HG03097 (cell line): Measurements from ENCODE around the gene NCKAP5.

Experiments used
- ATAC-seq: cut with Tn5 transposase; IDR thresholded peaks from one replicate; pipeline ENCODE4 v1.9.1; 2021; ENCODE audit not compliant: unreplicated experiment, low FRiP score

The NCKAP5 gene

DNA sequence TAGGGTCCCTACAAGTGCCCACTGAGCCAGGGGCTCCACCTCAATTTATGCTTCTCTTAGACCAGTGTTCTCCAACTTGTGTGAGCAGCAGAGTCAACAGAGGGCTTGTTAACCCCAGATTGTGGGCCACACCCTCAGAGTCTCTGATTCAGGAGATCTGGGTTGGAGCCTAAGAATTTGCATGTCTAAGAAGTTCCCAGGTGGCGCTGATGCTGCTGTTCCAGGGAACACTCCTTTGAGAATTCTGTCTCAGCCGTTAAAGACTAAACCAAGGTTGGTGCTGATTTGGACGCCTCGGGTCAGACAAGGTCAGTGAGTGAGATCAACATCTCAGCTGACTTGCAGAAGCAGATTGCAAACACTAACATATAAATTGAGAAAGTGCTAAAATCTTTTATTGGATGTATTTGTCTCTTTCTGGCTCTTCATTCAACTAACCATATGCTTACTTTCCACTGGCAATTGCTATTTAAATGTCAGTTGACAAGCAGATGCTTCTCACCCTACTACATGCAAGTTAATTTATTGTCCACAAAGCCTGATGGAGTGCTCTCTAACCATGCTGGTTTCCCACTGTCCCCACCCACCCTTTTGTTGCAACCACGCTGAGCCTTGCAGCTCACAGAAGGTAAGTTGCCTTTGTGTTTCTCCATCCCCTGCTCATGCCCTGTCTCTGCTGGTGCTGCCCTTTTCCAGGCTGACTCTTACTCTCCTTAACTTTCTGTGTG is 929.8 kb downstream of the NCKAP5 start:
- ATAC-seq, result no peak

DNA sequence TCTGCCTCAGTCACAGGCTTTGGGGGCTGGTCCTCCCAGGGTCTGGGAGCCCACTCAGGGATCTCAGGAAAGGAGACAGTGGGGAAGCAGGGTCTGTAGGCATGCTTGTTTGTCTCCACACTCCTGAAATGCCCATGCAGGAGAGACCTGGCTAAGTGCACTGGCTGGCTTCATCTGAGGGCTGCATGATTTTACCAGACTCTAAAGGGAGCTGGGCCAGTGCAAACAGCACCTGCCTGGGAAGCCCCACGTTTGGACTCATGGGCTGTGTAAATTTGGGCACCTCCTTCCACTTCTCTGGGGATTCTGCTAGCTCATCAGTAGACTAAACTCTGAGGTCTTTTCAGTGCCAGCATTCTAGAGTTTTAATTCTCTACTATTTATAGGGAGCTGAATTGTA is 931.9 kb downstream of the NCKAP5 start:
- no peak for ATAC-seq

DNA sequence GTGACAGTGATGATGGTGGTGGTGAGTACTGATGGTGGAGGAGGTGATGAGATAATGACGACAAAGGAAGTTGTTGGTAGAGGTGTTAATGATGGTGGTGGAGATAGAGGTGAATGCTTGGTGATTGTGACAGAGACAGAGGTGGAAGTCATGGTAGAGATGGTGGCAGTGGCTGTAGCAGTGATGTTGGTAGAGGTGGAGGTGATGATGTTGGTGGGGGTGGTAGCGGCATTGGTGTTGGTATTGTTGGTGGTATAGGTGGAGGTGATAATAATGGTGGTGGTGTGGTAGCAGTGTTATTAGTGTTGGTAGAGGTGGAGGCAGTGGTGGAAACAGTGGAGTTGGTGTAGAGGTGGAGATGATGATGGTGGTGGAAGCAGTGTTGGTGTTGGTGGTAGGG is 934.6 kb downstream of the NCKAP5 start:
- ATAC-seq, result no peak

DNA sequence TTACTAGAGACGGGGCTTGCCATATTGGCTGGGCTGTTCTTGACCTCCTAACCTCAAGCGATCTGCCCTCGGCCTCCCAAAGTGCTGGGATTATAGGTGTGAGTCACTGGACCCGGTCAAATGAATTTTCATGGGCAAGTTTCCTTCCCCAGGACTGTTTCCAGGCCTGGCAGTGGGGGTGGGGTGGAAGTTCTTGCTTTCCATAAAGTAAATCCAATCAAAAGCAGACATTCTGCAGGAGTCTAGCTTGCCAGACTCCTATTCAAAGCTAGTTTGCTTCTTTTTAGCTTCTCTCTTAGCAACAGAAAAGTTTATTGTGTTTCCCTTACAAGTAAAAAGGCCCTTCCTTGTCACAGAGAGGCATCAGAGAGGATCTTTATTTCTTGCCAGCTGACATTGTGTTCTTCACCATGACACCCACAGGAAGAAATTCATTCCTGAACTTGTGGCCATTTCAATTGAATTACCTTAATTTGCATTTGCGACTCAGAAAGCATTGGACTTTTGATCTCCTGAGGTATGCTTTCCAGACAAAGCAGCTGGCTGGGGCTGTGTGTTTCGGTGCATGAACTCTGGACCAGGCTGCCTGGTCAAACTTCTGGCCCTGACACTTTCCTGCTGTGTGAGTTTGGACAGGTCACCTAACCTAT is 936.1 kb downstream of the NCKAP5 start:
- ATAC-seq, result no peak

DNA sequence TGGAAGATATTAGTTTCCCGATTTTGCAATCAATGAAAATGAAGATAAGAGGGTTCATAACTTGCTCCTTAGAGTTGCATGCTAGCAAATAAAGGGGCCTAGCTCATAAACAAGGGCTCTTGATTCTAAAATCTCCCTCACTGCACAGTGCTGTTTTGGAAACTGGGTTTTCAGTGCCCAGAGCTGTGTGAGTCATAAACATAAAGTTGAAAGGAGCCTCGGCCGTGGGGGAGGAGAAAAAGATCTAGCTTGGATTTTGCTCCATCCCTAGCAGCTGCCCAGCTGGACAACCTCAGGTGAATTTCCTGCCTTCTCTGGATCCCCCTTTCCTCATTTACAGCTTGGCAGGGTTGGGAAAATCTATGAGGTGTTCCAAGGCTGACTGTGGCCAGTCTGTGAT is 940.7 kb downstream of the NCKAP5 start:
- no peak for ATAC-seq

DNA sequence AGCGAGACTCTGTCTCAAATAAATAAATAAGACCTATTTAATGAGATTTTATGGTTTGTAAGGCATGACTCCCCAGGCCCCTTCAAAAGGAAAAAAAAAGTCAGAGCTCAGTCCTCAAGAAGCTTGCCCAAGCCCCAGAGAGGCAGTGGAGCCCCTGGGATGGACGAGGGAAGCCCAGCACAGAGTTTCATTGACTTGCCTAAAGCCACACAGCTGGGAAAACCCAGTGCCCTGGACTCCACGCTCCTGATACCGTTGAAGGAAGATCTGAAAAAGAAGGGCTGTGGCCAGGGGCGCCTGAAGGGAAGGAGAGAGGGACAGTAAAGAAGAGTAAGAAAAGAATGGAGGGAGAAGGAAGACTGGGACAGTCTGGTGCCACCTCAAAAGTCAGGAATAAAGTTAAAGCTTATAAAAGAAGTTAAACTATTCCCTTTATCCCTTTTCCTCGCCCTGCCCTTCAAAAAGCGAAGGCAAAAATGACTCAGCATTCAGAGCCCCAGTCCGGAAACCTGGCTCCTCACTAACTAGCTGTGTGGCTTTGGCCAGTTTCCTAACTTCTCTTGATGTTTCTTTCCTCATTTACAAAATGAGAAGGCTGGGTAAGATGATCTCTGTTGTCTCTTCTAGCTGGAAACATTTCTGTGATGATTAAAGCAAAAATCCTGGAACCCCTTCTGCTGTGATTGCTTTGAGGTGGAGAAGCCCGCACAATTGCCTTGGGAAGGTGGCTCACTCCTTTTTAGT is 945.0 kb downstream of the NCKAP5 start:
- ATAC-seq, result no peak
